H1 (cell line): ENCODE data around the gene SAA2. TPM values are rescaled to one million over a fixed set of nuclear protein-coding genes. Genes with fewer than 3 reads are reported as not detected.

Experiments
- polyA plus RNA-seq, 7 experiments: library from polyadenylated mRNA; depleted of rRNA in 3 of 7; stranded (reverse) in 5 of 7; unstranded in 2 of 7; fragments of >200 nt in 5 of 7; fragments of 200-250 nt in 2 of 7; gene quantifications; 1 replicate in 5 of 7; 2 replicates in 1 of 7; 4 replicates in 1 of 7; pipeline versions ENCODE4 v1.2.1 to v1.2.3, GENCODE V29; 2011 to 2013; ENCODE audit warnings: missing spikeins in 2 of 7, mixed read lengths in 2 of 7
- small RNA-seq: library from polyadenylated mRNA; stranded (forward); fragments of <200 nt; extraction: miRNeasy Mini kit (QIAGEN cat#:217004); gene quantifications from one replicate; pipeline ENCODE3, GENCODE V24; 2013; ENCODE audit not compliant: insufficient read depth
- total RNA-seq: library from RNA; stranded (reverse); fragmentation: NEBNext Ultra II Directional; extraction: Animal tissue kit (Norgen Biotek cat#: 25700); gene quantifications from 2 replicates; pipeline ENCODE4 v1.2.1, GENCODE V29; 2021

SAA2 gene
- total and polyA plus RNA-seq, 2 of the 8 experiments (the other 6 are each of a cell fraction or from before 2014, with no cell fraction given) = not detected

Small RNA genes within 50 kb of the gene (small RNA-seq; reads per million reads assigned to genes)
- gene RNA5SP333 = not detected
- not detected for gene RNA5SP334

Other genes starting within 250 kb of the SAA2 start
- gene SERGEF, start 235.6 kb downstream of the SAA2 start, total RNA-seq = 28.8 and 35.8 TPM in 2 replicates
- gene SERGEF, start 235.6 kb downstream of the SAA2 start, polyA plus RNA-seq (2011; rRNA removed) = 16.6 and 19.2 TPM in 2 replicates
- 0.08 and 0.22 TPM in 2 replicates for gene TPH1, start 202.4 kb downstream of the SAA2 start, total RNA-seq
- 0.08 and 0.09 TPM in 2 replicates for gene TPH1, start 202.4 kb downstream of the SAA2 start, polyA plus RNA-seq (2011; rRNA removed)
- 46.6 and 48.3 TPM in 2 replicates for gene SAAL1, start 142.6 kb downstream of the SAA2 start, total RNA-seq
- 17.3 and 26.4 TPM in 2 replicates for gene SAAL1, start 142.6 kb downstream of the SAA2 start, polyA plus RNA-seq (2011; rRNA removed)
- gene MRGPRX3, start 116.1 kb downstream of the SAA2 start, total RNA-seq = not detected in 2 replicates
- gene MRGPRX3, start 116.1 kb downstream of the SAA2 start, polyA plus RNA-seq (2011; rRNA removed) = not detected in 2 replicates
- gene MRGPRX4, start 75.8 kb downstream of the SAA2 start, total RNA-seq = not detected in 2 replicates
- gene MRGPRX4, start 75.8 kb downstream of the SAA2 start, polyA plus RNA-seq (2011; rRNA removed) = not detected in 2 replicates
- not detected in 2 replicates for gene SAA4, start 11.9 kb downstream of the SAA2 start, total RNA-seq
- not detected in 2 replicates for gene SAA4, start 11.9 kb downstream of the SAA2 start, polyA plus RNA-seq (2011; rRNA removed)
- gene SAA1, start 17.6 kb upstream of the SAA2 start, total RNA-seq = not detected in 2 replicates
- 0.41 TPM in 1 of 2 replicates, not detected in the other for gene SAA1, start 17.6 kb upstream of the SAA2 start, polyA plus RNA-seq (2011; rRNA removed)
- gene HPS5, start 73.5 kb upstream of the SAA2 start, total RNA-seq = 16.7 and 18.5 TPM in 2 replicates
- 3.9 and 5.0 TPM in 2 replicates for gene HPS5, start 73.5 kb upstream of the SAA2 start, polyA plus RNA-seq (2011; rRNA removed)
- gene GTF2H1, start 73.9 kb upstream of the SAA2 start, total RNA-seq = 26.3 and 28.0 TPM in 2 replicates
- 9.1 and 9.3 TPM in 2 replicates for gene GTF2H1, start 73.9 kb upstream of the SAA2 start, polyA plus RNA-seq (2011; rRNA removed)
- gene LDHA, start 145.9 kb upstream of the SAA2 start, total RNA-seq = 480 and 486 TPM in 2 replicates
- gene LDHA, start 145.9 kb upstream of the SAA2 start, polyA plus RNA-seq (2011; rRNA removed) = 241 and 443 TPM in 2 replicates
- gene LDHC, start 163.7 kb upstream of the SAA2 start, total RNA-seq = 0.88 and 0.96 TPM in 2 replicates
- gene LDHC, start 163.7 kb upstream of the SAA2 start, polyA plus RNA-seq (2011; rRNA removed) = 0.39 and 1.2 TPM in 2 replicates
- not detected in 2 replicates for gene LDHAL6A, start 207.2 kb upstream of the SAA2 start, total RNA-seq
- gene LDHAL6A, start 207.2 kb upstream of the SAA2 start, polyA plus RNA-seq (2011; rRNA removed) = not detected in 2 replicates